Fibroblast of upper back skin (primary cell): Measurements from ENCODE around the gene KDM6B.
A peak's percentile ranks its signal among the peaks of the same experiment; 100 is the strongest.
"Not testable (repeated sequence)": the region's sequence is repeated elsewhere in the genome, so short reads cannot be mapped to it uniquely, and the experiment has no call there.

Experiments used
- DNase-seq: peaks from one replicate; pipeline ENCODE4 v3.0.0-alpha.2; 2013

The KDM6B gene

GRCh38 chr17:7853691-7854038 lies 19.6 kb downstream of the KDM6B start:
- no peak for DNase-seq

- no peak for DNase-seq
Observed at GRCh38 chr17:7854078-7854777, 20.2 kb downstream of the KDM6B start.

- no peak for DNase-seq
Observed at GRCh38 chr17:7854851-7855659, 21.0 kb downstream of the KDM6B start, which contains the start of gene TMEM88. TMEM88 (plus strand) TSS chr17:7855066; CDS start chr17:7855075, 9 bp downstream.

GRCh38 chr17:7855660-7856010 lies 21.6 kb downstream of the KDM6B start:
- no peak for DNase-seq

GRCh38 chr17:7856011-7856810 lies 22.2 kb downstream of the KDM6B start:
- no peak for DNase-seq

- DNase-seq: peak; percentile 100
Observed at GRCh38 chr17:7856811-7857712, 23.0 kb downstream of the KDM6B start, which contains the start of gene NAA38. NAA38 (minus strand) TSS chr17:7857559; CDS start chr17:7857463, 96 bp downstream.

GRCh38 chr17:7857713-7858521 lies 23.9 kb downstream of the KDM6B start, which contains the start of gene CYB5D1:
CYB5D1 (plus strand) TSS chr17:7858003; CDS start chr17:7858135, 132 bp downstream.
- peak; percentile 93 for DNase-seq

GRCh38 chr17:7858522-7858810 lies 24.4 kb downstream of the KDM6B start:
- peak; percentile 42 for DNase-seq

- no peak for DNase-seq
Observed at GRCh38 chr17:7859028-7859427, 25.0 kb downstream of the KDM6B start.

GRCh38 chr17:7862692-7863437 lies 28.8 kb downstream of the KDM6B start:
- DNase-seq: peak; percentile 73

GRCh38 chr17:7864384-7864783 lies 30.4 kb downstream of the KDM6B start:
- not testable (repeated sequence) for DNase-seq

GRCh38 chr17:7864995-7865650 lies 31.1 kb downstream of the KDM6B start:
- no peak for DNase-seq

GRCh38 chr17:7867881-7868329 lies 33.9 kb downstream of the KDM6B start:
- DNase-seq: no peak

GRCh38 chr17:7873051-7873450 lies 39.0 kb downstream of the KDM6B start:
- no peak for DNase-seq

- DNase-seq: no peak
Observed at GRCh38 chr17:7875804-7876370, 41.9 kb downstream of the KDM6B start.

- DNase-seq: no peak
Observed at GRCh38 chr17:7878234-7878633, 44.2 kb downstream of the KDM6B start.

GRCh38 chr17:7880076-7880868 lies 46.3 kb downstream of the KDM6B start:
- no peak for DNase-seq

GRCh38 chr17:7881276-7882054 lies 47.4 kb downstream of the KDM6B start:
- DNase-seq: peak; percentile 38
